ENCODE measurements around the gene FAM222A. TPM values are rescaled to one million over a fixed set of nuclear protein-coding genes. Genes with fewer than 3 reads are reported as not detected.

Gene FAM222A
- total RNA-seq, 1 experiment from 2014 or later, result 3.1 TPM

- no peak overlapping the region for H2AFZ ChIP-seq
- no peaks in the 10 kb centered on the region for H3K27me3 ChIP-seq (ENCODE audit: insufficient read depth, low read depth)
- H3K9me3 ChIP-seq (ENCODE audit: insufficient read depth, low read depth), result no peaks in the 10 kb centered on the region
- DNase-seq, result no peak
- H3K79me2 ChIP-seq (ENCODE audit: low read depth), result no peaks in the 10 kb centered on the region
- H3K4me3 ChIP-seq, result no peak overlapping the region
- no peaks in the 10 kb centered on the region for H3K9me2 ChIP-seq (ENCODE audit: insufficient read depth)
- intact Hi-C loops (cut with micrococcal nuclease; ENCODE audit: unreplicated experiment), result no loop called here
- no TSS peak for BruUV-seq (replicated peaks)
- TF ChIP-seq EZH2 (IDR thresholded peaks at IDR 0.05; ENCODE audit: low read depth), result no peak
- TF ChIP-seq CTCF (conservative IDR thresholded peaks at IDR 0.05), result no peak
- POLR2A ChIA-PET (ENCODE audit: unreplicated experiment), result no interaction called here
- H3K27ac ChIP-seq, result no peak overlapping the region
- peaks cover 11% of the 10 kb centered on the region; the same call in 1 of the 2 replicates for H3F3A ChIP-seq (ENCODE audit: insufficient read depth, low read depth)
- peaks cover 18% of the 10 kb centered on the region for H3K4me1 ChIP-seq (replicated peaks; ENCODE audit: insufficient read depth)
- CTCF ChIA-PET, result interaction anchor here (0.7 kb wide), 1 partner anchor 17 kb away, joined by 5 read pairs; no protein-coding TSS in a partner anchor
- H3K36me3 ChIP-seq (ENCODE audit: low read depth), result no peaks in the 10 kb centered on the region
- H3K4me2 ChIP-seq, result no peak overlapping the region
- H4K20me1 ChIP-seq (ENCODE audit: insufficient read depth), result 0 out of 2 replicates have a peak, but pooled peaks cover 4% of the 10 kb centered on the region
These were observed 4.1 kb upstream of the FAM222A start for GRCh38 chr12:109709401-109709991.

GRCh38 chr12:109710205-109710746 is 3.3 kb upstream of the FAM222A start:
- no TSS peak for BruUV-seq (replicated peaks)
- intact Hi-C loops (cut with micrococcal nuclease; ENCODE audit: unreplicated experiment), result no loop called here
- Histone ChIP-seq H3K9me3 (ENCODE audit: insufficient read depth, low read depth) (no peaks in the 10 kb centered on the region), H3K27ac (no peak overlapping the region), H3K4me3 (no peak overlapping the region), H2AFZ (no peak overlapping the region), H3K4me1 (replicated peaks; ENCODE audit: insufficient read depth) (peaks cover 26% of the 10 kb centered on the region), H3K79me2 (ENCODE audit: low read depth) (no peaks in the 10 kb centered on the region), H3K9me2 (ENCODE audit: insufficient read depth) (no peaks in the 10 kb centered on the region), H4K20me1 (ENCODE audit: insufficient read depth) (0 out of 2 replicates have a peak, but pooled peaks cover 4% of the 10 kb centered on the region), H3F3A (ENCODE audit: insufficient read depth, low read depth) (peaks cover 11% of the 10 kb centered on the region; the same call in 1 of the 2 replicates), H3K27me3 (ENCODE audit: insufficient read depth, low read depth) (no peaks in the 10 kb centered on the region), H3K36me3 (ENCODE audit: low read depth) (no peaks in the 10 kb centered on the region), H3K4me2 (no peak overlapping the region)
- DNase-seq, result no peak
- POLR2A ChIA-PET (ENCODE audit: unreplicated experiment), result no interaction called here
- CTCF ChIA-PET, result no interaction called here
- TF ChIP-seq EZH2 (IDR thresholded peaks at IDR 0.05; ENCODE audit: low read depth), result no peak
- TF ChIP-seq CTCF (conservative IDR thresholded peaks at IDR 0.05), result no peak

GRCh38 chr12:109710747-109711595 is 2.7 kb upstream of the FAM222A start:
- DNase-seq, result peak; percentile 29 to 84
- no TSS peak for BruUV-seq (replicated peaks)
- ChIA-PET POLR2A (ENCODE audit: unreplicated experiment) (no interaction called here), CTCF (no interaction called here)
- Histone ChIP-seq H3K9me2 (ENCODE audit: insufficient read depth) (no peaks in the 10 kb centered on the region), H2AFZ (no peak overlapping the region), H3K9me3 (ENCODE audit: insufficient read depth, low read depth) (no peaks in the 10 kb centered on the region), H3K27me3 (ENCODE audit: insufficient read depth, low read depth) (no peaks in the 10 kb centered on the region), H4K20me1 (ENCODE audit: insufficient read depth) (0 out of 2 replicates have a peak, but pooled peaks cover 4% of the 10 kb centered on the region), H3F3A (ENCODE audit: insufficient read depth, low read depth) (peaks cover 11% of the 10 kb centered on the region; the same call in 1 of the 2 replicates), H3K27ac (no peak overlapping the region), H3K79me2 (ENCODE audit: low read depth) (no peaks in the 10 kb centered on the region), H3K36me3 (ENCODE audit: low read depth) (no peaks in the 10 kb centered on the region), H3K4me3 (no peak overlapping the region), H3K4me2 (no peak overlapping the region), H3K4me1 (replicated peaks; ENCODE audit: insufficient read depth) (peaks cover 28% of the 10 kb centered on the region)
- intact Hi-C loops (cut with micrococcal nuclease; ENCODE audit: unreplicated experiment), result no loop called here
- TF ChIP-seq EZH2 (IDR thresholded peaks at IDR 0.05; ENCODE audit: low read depth), result no peak
- TF ChIP-seq CTCF (conservative IDR thresholded peaks at IDR 0.05), result no peak

Data from PC-9 (cell line).